ENCODE data around the gene ROR1.

ROR1 gene

GRCh38 chr1:64147045-64147724, 373.4 kb downstream of the ROR1 start:
- no peak for DNase-seq (ENCODE audit: low spot score)

DNA sequence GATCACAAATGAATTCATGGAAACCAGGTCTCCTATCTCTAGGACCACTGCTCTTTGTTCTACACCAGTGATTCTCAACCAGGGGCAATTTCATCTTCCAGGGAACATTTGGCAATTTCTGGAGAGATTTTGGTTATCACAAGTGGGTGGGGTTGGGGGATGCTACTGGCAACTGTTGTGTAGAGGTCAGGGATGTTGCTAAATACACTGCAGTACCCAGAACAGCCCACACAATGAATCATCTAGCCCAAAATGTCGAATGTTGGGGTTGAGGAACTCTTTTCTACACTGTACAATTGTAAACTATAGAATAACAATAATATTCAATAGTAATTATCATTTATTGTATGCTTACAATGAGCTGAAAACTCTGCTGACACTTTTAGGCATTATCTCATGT, 373.9 kb downstream of the ROR1 start:
- no peak for DNase-seq (ENCODE audit: low spot score)

DNA sequence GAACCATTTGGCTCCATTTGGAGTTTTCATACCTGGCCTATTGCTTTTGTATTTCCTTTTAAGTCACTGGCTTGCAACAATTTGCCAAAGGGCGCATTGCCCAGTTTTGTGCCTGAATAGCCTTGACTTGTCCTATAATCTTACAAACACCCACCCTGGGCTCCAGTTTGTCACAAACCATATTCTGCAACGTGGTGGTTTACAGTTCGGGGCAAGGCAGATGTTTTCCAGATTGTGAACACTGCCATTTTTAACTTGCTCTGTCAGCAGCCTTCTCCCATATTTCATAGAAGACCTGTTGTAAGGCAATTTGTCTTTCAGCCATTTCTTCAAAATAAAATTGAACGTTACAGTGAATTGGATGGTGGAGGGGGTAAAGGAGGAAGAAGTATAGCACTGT, 376.4 kb downstream of the ROR1 start:
- no peak for DNase-seq (ENCODE audit: low spot score)

GRCh38 chr1:64150729-64151230, 377.0 kb downstream of the ROR1 start:
- DNase-seq (ENCODE audit: low spot score) = no peak

DNA sequence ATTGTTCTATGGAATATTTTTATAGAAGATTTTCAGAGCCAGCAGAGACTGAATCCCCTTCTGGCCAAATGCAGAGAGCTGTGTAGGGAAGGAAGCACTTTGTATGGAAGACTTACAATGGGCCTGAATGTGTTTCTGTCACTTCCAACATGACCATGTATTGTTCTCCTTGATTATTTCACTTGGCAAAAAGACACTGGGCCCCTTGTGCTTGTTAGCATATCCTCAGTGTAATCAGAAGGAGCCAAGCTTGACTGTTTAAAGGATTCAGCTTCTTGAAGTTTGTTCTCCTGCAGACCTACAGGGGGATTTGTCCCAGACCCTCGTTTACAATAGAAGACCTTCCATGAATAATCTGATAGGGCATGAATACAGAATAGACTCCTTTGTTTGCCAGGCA, 381.5 kb downstream of the ROR1 start:
- no peak for DNase-seq (ENCODE audit: low spot score)

DNA sequence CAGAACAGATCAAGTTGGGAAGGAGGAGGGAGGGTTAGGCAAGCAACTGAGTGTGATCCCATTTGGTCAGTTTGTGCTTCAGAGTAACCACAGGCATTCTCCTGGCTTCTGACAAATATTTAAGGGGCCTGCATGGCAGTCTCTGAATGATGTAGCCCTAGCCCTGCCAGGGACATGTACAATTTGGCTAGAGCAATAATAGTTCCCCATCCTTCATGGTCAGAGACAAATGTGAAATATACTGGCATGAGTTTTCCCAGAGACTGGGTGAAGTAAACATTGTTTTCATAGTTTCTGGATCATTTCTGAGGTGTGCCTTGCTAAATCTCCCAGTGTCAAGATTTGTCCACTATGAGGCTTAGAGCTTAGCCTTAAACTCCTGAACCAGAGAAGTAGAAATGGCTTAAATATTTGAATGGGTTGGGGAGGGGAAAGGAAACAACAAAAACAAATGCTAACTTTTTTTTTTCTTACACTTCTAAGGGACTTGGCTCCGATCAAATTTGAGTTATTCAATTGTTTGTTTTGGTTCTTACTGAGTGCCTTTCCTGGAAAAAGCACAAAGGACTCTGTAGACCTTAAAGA, 387.6 kb downstream of the ROR1 start:
- DNase-seq (ENCODE audit: low spot score) = no peak

DNA sequence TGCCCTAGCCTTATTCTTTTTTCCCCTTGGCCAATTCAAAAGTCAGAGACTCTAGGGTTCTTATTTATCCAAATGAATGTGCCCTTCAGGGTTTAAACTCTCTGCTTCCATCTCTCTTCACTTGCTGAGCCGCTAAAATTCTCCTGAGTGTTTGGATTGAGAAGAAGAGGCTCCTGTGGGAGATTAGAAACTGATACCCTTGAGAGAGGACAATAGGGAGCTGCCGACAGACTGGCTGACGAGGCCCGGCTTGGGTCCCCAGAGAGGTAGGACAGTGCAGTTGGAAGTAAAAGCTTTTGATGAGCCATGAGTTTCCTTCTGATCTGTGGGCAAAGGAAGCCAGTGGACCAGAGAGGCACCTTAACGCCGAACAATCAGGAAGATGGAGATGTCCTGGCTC, 388.3 kb downstream of the ROR1 start:
- no peak for DNase-seq (ENCODE audit: low spot score)

DNA sequence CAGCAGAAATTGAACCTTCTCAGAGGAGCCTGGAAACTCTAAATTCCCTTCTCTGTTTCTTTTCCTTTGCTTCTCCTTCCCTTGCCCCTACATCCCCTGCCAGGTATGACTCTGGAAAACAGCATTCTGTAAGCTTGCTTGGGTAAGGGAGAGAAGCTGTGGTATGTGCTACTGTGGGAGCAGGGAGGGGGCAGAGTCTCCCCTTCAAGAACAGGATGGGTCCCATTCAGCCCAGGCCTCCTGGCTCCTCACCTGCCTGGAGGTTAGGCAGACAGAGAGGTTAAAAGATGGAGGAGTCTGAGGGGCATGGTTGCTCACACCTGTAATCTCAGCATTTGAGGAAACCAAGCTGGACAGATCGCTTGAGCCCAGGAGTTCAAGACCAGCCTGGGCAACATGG, 389.0 kb downstream of the ROR1 start:
- DNase-seq (ENCODE audit: low spot score) = no peak

DNA sequence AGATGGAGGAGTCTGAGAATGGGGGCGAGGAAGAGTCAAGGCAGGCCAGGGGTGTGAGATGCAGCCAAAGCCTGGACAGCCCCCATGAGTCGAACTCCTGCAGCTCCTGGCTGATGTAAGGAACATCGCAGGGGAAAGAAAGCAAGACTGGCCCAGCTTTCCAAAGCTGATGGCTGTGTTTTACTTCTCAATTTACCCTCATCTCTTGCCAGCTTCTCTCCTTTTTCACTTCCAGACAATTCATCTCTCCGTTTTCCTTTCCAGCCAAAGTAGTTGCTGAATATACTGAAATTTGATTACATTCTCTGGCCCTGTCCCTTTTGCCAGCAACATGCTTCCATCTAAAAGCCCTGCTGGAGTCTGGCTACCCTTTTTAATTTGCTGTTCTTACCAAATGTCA, 389.6 kb downstream of the ROR1 start:
- no peak for DNase-seq (ENCODE audit: low spot score)

GRCh38 chr1:64163970-64164369, 390.2 kb downstream of the ROR1 start:
- DNase-seq (ENCODE audit: low spot score) = peak; percentile 41

DNA sequence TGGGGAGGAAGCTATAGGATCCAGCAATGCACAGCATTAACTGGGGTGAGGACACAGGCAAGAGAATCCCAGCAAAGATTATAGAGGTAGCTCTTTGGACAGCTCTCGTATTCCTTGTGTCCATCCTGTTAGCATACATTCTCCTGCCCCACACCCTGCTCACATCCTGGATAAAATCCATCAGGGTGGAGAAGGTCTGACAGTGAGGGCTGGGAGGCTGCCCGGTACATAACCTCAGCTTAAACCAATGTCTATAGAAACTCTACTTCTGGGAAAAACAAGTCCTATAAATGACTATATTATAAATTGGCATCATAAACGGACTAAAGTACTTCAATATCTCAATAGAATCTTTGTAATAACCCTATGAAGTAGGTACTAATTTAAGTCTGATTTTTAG, 392.8 kb downstream of the ROR1 start:
- no peak for DNase-seq (ENCODE audit: low spot score)

DNA sequence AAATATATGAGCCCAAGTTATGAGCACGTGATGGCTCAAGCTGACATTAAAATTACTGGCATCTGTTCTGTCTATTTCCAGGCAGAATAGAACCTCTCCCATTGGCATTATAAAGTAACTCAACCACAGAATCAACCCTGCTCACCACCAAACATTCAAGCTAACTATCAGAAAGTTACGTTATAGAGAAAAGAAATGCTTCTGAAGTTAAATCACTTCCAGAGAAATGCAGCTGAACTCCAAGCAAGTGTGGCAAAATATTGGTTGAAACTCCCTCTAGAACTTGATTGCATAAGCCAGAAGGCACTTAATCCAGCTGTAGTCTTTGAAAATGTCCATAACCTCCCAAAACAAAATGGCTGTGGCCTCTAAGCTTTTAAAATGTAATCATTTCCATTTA, 393.4 kb downstream of the ROR1 start:
- no peak for DNase-seq (ENCODE audit: low spot score)

DNA sequence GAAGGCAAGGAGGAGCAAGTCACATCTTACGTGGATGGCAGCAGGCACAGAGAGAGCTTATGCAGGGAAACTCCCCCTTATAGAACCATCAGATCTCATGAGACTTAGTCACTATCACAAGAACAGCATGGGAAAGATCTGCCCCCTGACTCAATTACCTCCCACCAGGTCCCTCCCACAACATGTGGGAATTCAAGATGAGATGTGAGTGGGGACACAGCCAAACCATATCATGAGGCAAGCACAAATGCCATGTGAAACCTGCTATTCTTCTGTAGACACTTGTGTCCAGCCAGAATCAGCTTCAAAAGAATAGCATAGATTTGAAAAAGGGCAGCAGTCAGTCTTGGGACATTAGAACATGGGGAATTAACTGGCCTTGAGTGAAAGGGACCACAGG, 397.4 kb downstream of the ROR1 start:
- peak; percentile 19 for DNase-seq (ENCODE audit: low spot score)

- peak; percentile 84 for DNase-seq (ENCODE audit: low spot score)
Measured at GRCh38 chr1:64171797-64172281, 398.0 kb downstream of the ROR1 start.

- DNase-seq (ENCODE audit: low spot score) = no peak
Measured at GRCh38 chr1:64172458-64172983, 398.7 kb downstream of the ROR1 start.

- DNase-seq (ENCODE audit: low spot score) = peak; percentile 27
Measured at GRCh38 chr1:64173336-64173940, 399.6 kb downstream of the ROR1 start.

DNA sequence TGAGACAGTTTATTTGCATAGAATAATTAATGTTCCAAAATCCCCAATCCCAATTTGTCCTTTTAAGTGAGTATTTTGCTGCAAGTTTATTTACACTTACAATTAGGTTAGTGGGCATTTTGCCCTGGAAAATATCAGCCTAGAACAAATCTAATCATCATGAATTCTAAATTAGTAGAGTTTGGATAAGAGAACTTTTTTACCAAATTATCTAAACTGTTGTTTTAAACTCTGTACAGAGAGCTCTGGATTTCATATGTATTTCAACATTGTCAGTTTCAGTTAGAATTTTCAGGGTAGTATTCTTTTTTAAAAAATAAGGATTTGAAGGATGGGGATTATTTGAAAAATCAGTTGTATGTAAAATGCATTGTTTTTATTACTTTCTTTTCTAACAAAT, 401.8 kb downstream of the ROR1 start:
- DNase-seq (ENCODE audit: low spot score) = no peak

DNA sequence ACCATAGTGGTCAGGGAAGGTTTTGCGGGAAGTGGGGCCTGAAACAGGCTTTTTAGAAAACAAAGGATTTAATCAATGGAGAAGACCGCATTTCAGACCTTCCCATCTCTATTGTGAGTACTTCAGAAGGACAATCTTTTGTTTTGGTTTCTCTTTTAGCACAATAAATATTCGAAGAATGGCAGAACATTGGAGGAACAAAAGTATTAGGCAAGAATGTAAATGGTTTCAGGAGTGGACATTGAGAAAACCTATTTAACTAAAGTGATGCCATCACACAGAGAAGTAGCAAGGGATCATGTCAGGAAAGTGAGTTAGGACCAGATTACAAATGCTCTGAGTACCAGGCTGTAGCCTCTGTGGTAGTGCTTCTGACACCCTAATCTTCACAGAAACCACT, 402.8 kb downstream of the ROR1 start:
- DNase-seq (ENCODE audit: low spot score) = no peak

DNA sequence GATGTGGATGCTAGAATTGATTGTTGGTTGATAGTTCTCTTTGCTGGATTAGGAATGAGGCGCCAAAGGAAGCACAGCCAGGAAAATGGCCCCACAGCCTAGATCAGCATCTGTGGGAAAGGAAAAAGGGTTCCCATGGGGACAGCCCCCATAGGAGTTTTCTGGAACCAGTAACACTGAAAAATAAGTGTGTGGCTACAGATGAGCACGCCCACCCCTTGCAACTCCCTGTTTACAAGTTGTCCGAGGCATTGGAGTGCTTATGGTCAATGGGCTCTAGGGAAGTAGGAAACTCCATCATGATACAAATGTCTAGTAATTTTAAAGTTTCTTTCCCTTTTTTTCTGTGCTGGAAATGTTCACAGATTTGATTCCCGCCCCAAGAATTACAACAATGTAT, 405.8 kb downstream of the ROR1 start:
- no peak for DNase-seq (ENCODE audit: low spot score)

GRCh38 chr1:64182207-64182606, 408.4 kb downstream of the ROR1 start:
- no peak for DNase-seq (ENCODE audit: low spot score)

DNA sequence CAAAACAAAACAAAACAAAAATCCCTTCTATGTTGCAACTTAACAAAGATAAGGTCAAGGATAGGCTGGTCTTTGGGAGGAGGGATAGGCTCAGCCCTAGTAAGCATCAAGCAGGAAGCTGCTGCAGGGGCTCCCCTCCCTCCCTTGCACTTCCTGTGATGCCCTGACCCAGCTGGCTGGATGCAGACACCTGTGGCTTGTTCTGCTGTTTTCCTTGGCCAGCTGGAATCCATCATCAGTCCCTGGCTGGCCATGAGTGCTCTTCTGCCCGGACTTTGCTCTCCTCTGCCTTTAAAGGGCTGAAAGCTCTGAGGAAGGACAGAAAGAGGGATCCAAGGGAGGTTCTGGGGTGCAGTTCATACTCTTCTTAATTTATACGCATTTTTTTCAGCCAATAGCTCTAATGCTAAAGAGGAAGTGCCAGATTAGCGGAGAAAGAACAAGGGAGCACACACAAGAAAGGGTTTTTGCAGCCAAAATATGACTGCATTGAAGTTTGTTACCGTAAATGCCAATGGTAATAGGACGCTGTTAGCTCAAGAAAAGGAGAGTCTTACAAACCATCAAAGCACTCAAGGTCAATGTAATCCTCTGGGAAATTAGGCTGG, 409.7 kb downstream of the ROR1 start:
- DNase-seq (ENCODE audit: low spot score) = peak; percentile 34

GRCh38 chr1:64184003-64184440, 410.2 kb downstream of the ROR1 start:
- peak; percentile 45 for DNase-seq (ENCODE audit: low spot score)
